ENCODE data around the gene TSC1. TPM values are rescaled to one million over a fixed set of nuclear protein-coding genes. Genes with fewer than 3 reads are reported as not detected.

Gene TSC1
- total RNA-seq, 1 experiment from 2014 or later = 38.0 TPM

GRCh38 chr9:132903574-132904492 lies 40.6 kb downstream of the TSC1 start:
- in situ Hi-C loops (cut with HindIII; ENCODE audit: low pct_unique_long_range_greater_than_20kb, low sequenced_read_pairs) = no loop called here
- DNase-seq (ENCODE audit: low read depth, low spot score) = no peak

DNA sequence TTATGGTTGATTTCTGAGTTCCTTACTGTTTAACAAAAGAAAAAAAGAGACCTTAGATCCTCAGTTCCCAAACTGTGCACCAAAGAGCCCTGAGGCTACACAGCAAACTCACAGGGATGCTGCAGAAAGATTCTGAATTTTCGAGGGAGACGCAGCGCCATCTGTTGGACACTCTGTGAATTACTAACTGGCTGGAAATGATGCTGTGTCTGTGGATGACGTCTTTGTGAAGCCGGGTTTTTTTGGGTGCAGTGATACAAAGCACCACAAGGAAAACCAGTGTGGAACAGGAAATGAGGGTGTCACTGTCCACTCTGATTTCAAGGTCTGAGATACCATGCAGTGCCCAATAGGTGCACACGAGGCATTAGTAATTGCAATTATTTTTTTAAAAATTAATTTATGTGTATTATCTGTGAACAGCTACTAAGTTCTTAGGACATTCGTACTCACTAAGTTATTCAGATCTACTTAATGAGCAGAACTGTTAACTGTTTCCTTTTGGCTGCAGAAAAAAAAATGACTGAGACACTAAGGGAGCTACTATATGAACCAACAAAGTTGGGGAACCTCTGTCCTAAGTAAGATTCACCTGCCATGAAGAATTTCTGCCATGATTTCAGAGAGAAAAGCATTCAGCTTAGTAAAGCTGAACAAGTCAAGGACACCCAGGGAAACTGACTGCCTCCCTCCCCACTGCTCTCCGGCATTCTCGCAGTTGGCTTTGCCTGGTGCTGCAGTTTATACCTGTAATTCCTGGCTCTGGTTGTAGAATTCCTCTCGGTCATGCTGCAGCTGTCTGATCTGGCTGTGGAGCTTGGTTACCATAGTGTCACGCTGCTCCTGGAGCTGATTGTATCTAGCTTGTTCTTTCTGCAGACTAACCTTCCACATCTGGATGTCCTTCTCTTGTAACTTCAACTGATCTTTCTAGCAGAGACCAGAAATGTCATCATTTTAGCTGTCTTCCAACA lies 42.3 kb downstream of the TSC1 start:
- peak; percentile 91 for DNase-seq (ENCODE audit: low read depth, low spot score)
- in situ Hi-C loops (cut with HindIII; ENCODE audit: low pct_unique_long_range_greater_than_20kb, low sequenced_read_pairs) = no loop called here

GRCh38 chr9:132898051-132898450 lies 46.4 kb downstream of the TSC1 start:
- in situ Hi-C loops (cut with HindIII; ENCODE audit: low pct_unique_long_range_greater_than_20kb, low sequenced_read_pairs) = no loop called here
- no peak for DNase-seq (ENCODE audit: low read depth, low spot score)

DNA sequence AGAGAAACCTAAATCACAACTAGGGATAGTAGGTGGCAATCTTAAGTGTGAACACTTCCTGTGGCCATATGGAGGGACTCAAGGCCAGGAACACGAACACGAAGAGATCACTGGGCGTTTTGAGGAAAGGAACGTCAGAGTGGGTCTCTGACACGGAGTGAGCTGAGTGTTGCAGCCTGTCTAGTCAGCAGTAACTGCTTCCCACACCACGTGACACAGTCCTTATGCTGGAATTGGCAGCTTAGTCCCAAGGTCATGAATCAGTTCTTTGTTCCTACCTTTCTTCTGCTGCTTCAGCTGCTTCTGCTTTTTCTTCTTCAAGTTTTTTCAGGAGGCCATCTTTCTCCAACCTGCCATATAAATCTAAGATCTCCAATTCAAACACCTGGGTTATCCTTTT lies 47.5 kb downstream of the TSC1 start:
- in situ Hi-C loops (cut with HindIII; ENCODE audit: low pct_unique_long_range_greater_than_20kb, low sequenced_read_pairs) = no loop called here
- peak; percentile 91 for DNase-seq (ENCODE audit: low read depth, low spot score)

DNA sequence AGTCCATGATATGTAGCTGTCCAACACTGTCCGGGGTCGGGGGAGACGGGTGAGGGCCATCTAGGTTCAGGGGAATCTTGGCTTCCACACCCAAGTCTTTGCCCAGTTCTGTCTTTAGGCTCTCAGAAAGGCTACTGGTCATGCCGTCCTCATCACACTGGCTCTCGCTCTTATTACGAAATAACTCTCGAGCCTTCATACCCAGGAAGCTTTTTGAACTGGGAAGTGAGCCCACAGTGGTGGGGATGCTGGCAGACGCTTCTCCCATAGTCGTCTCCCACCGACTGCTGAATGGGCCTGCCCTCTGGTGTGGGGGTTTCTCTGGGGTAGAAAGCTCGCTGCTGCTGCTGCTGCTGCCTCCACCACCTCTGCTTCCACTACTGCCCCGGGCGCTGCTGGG lies 48.2 kb downstream of the TSC1 start:
- in situ Hi-C loops (cut with HindIII; ENCODE audit: low pct_unique_long_range_greater_than_20kb, low sequenced_read_pairs) = no loop called here
- DNase-seq (ENCODE audit: low read depth, low spot score) = no peak

DNA sequence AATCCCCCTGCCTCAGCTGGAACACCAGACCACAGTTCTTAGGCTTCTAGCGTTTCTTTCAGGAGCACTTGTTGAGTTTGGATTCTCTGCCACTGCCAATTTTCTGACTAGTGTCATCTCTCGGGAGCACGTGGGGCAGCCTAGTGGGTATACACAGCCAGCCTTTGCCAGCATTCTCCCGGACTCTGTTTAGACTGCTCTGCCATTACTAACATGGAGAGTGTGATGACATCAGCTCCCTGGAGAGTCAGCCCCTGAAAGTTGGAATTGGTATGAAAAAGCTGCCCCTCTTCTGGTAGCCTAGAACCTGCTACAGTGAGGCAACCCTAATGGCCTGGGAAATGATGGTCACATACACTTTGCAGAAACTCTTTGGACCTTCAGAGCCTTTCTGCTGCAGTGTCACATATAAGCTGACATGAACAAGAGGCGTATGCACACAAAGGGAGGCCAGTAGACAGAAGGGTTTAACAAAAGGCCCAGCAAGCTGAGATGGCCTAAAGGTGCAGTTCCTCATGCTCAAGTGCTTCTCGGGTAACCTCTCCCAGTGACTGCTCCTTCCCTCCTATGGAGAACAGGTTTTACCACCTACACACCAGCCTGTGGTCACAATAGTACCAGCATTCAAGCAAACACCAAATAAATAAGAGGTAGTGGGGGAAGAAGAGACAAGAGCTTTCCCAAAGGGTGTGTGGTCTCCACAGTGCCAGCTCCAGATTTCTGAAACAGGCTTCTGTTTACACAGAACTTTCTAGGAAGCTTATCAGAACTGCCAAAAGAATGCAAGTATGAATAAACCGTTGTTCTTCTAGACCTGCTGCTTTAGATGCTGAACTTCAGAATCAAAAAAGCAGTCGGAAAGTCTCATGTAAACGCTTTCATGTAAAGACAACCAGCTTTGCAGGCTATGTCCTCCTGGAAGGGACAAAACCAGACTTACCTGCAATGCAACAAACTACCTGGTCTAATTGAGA lies 49.3 kb downstream of the TSC1 start:
- in situ Hi-C loops (cut with HindIII; ENCODE audit: low pct_unique_long_range_greater_than_20kb, low sequenced_read_pairs) = no loop called here
- no peak for DNase-seq (ENCODE audit: low read depth, low spot score)

GRCh38 chr9:132894346-132894745 lies 50.1 kb downstream of the TSC1 start:
- no peak for DNase-seq (ENCODE audit: low read depth, low spot score)
- in situ Hi-C loops (cut with HindIII; ENCODE audit: low pct_unique_long_range_greater_than_20kb, low sequenced_read_pairs) = no loop called here

DNA sequence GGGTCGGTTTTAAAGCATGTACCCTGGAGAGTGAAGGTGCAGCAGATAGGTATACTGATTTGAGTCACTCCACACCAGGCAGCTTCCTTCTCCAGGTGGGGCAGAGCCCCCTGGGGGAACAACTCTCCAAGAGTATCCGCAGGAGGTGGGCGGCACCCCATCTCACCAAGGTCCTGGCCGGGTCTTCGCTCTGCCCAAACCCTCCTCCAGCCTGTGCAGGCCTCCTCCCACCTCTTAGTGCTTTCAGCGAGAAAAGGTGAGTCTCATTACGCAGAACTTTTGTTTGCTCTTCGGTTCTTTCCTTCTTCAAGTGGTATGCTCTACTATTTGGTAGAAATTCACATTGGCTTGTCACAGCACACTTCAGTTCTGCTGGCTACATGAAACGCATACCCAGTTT lies 52.0 kb downstream of the TSC1 start:
- no peak for DNase-seq (ENCODE audit: low read depth, low spot score)
- in situ Hi-C loops (cut with HindIII; ENCODE audit: low pct_unique_long_range_greater_than_20kb, low sequenced_read_pairs) = no loop called here

DNA sequence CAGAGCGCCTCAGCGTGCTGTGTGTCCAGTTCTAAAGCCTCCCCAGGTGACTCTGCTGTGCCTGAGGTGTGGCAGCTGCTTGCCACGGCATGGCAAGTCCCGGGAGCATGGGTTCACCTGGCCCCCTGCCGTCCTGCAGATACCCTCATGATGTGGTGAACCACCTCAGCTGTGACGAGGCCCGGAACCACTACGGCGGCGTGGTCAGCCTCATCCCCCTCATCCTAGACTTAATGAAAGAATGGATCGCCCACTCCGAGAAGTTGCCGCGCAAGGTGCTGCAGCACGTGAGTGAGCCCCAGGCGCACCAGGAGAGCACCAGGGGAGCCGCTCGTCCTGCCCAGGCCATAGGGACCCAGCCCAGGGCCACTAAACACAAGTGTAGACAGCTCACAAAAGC lies 56.3 kb downstream of the TSC1 start:
- in situ Hi-C loops (cut with HindIII; ENCODE audit: low pct_unique_long_range_greater_than_20kb, low sequenced_read_pairs) = no loop called here
- DNase-seq (ENCODE audit: low read depth, low spot score) = no peak

- in situ Hi-C loops (cut with HindIII; ENCODE audit: low pct_unique_long_range_greater_than_20kb, low sequenced_read_pairs) = no loop called here
- no peak for DNase-seq (ENCODE audit: low read depth, low spot score)
These were observed 57.0 kb downstream of the TSC1 start for GRCh38 chr9:132887181-132888120.

GRCh38 chr9:132886334-132886725 lies 58.1 kb downstream of the TSC1 start:
- in situ Hi-C loops (cut with HindIII; ENCODE audit: low pct_unique_long_range_greater_than_20kb, low sequenced_read_pairs) = no loop called here
- no peak for DNase-seq (ENCODE audit: low read depth, low spot score)

- DNase-seq (ENCODE audit: low read depth, low spot score) = no peak
- in situ Hi-C loops (cut with HindIII; ENCODE audit: low pct_unique_long_range_greater_than_20kb, low sequenced_read_pairs) = no loop called here
These were observed 58.6 kb downstream of the TSC1 start for GRCh38 chr9:132885720-132886333.

- in situ Hi-C loops (cut with HindIII; ENCODE audit: low pct_unique_long_range_greater_than_20kb, low sequenced_read_pairs) = no loop called here
- DNase-seq (ENCODE audit: low read depth, low spot score) = no peak
These were observed 60.8 kb downstream of the TSC1 start for GRCh38 chr9:132883349-132884294.

- in situ Hi-C loops (cut with HindIII; ENCODE audit: low pct_unique_long_range_greater_than_20kb, low sequenced_read_pairs) = no loop called here
- DNase-seq (ENCODE audit: low read depth, low spot score) = no peak
These were observed 61.8 kb downstream of the TSC1 start for GRCh38 chr9:132882616-132883015.

DNA sequence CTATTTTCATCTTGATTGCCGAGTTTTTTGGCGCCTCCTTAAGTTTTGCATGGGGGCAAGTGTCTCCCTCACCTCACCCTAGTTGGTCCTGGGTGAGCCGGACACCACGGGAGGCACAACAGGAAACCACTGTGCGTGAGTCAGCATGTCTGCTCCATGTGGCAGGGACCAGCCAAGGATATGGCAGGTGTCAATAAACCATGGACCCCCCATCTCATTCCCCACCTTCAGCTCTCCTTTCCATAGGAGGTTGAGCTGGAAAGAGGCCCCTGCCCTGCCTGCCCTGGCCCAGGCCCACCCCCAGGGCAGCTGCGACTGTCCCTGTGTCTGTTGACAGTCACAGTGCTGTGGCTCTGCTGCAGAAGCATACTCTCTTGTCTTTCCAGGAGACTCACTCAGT lies 62.6 kb downstream of the TSC1 start:
- DNase-seq (ENCODE audit: low read depth, low spot score) = no peak

More for the DNA sequence above, 62.6 kb downstream of the TSC1 start:
- in situ Hi-C loops (cut with HindIII; ENCODE audit: low pct_unique_long_range_greater_than_20kb, low sequenced_read_pairs) = no loop called here
